ENCODE data around the gene B4GALT2.

The B4GALT2 gene

GRCh38 chr1:43978551-43979260 is at the start of gene B4GALT2:
Gene B4GALT2, plus strand, starts transcription at chr1:43979210. Its CDS starts 1,951 bp downstream, at chr1:43981161.
- no peak for DNase-seq

GRCh38 chr1:43930168-43930948 is 48.7 kb upstream of the B4GALT2 start:
- no peak for DNase-seq

GRCh38 chr1:43930949-43931275 is 48.1 kb upstream of the B4GALT2 start:
- no peak for DNase-seq

- DNase-seq, result no peak
Measured at GRCh38 chr1:43931711-43932660, 47.0 kb upstream of the B4GALT2 start.

GRCh38 chr1:43932786-43933385 is 46.1 kb upstream of the B4GALT2 start:
- DNase-seq, result no peak

- no peak for DNase-seq
Measured at GRCh38 chr1:43933386-43934100, 45.5 kb upstream of the B4GALT2 start, which contains the start of gene ARTN. Gene ARTN, plus strand, starts transcription at chr1:43933801. Its CDS starts 1,856 bp downstream, at chr1:43935657.

GRCh38 chr1:43934101-43934985 is 44.7 kb upstream of the B4GALT2 start:
- peak; percentile 30 for DNase-seq

GRCh38 chr1:43934986-43935324 is 44.1 kb upstream of the B4GALT2 start:
- DNase-seq, result no peak

GRCh38 chr1:43935711-43936427 is 43.1 kb upstream of the B4GALT2 start:
- DNase-seq, result no peak

- DNase-seq, result no peak
Measured at GRCh38 chr1:43936431-43937151, 42.4 kb upstream of the B4GALT2 start.

- DNase-seq, result no peak
Measured at GRCh38 chr1:43937179-43937865, 41.7 kb upstream of the B4GALT2 start.

GRCh38 chr1:43938383-43938782 is 40.6 kb upstream of the B4GALT2 start:
- DNase-seq, result no peak

GRCh38 chr1:43938892-43939587 is 40.0 kb upstream of the B4GALT2 start:
- DNase-seq, result no peak

GRCh38 chr1:43942411-43942810 is 36.6 kb upstream of the B4GALT2 start:
- no peak for DNase-seq

- DNase-seq, result no peak
Measured at GRCh38 chr1:43944860-43945259, 34.1 kb upstream of the B4GALT2 start.

- DNase-seq, result no peak
Measured at GRCh38 chr1:43945674-43946235, 33.3 kb upstream of the B4GALT2 start.

GRCh38 chr1:43946236-43947060 is 32.6 kb upstream of the B4GALT2 start, which contains the start of gene IPO13:
Gene IPO13, plus strand, starts transcription at chr1:43946950. Its CDS starts 651 bp downstream, at chr1:43947601.
- DNase-seq, result peak; percentile 75
